Adrenal gland (tissue), 12 donors: ENCODE measurements around the gene SRSF10. TPM values are rescaled to one million over a fixed set of nuclear protein-coding genes. Genes with fewer than 3 reads are reported as not detected.
"Not testable (repeated sequence)": the region's sequence is repeated elsewhere in the genome, so short reads cannot be mapped to it uniquely, and the experiment has no call there.

Experiments
- DNase-seq, 7 donors: peaks; one replicate each; pipeline ENCODE4 v3.0.0-alpha.2; 2019 to 2020
- H3K27ac ChIP-seq, 5 donors: fragments of 200-600 bp; sonication (generic) in 4 of 5; 1 replicate in 3 of 5; 2 replicates in 2 of 5; pipeline versions ENCODE4 v1.5.1 to v1.8.0; 2016 to 2020; ENCODE audit warnings: mild to moderate bottlenecking in 1 of 5
- H3K27me3 ChIP-seq: fragments of 200-600 bp; 2 replicates; pipeline ENCODE4 v1.8.0; 2021
- H3K36me3 ChIP-seq, 2 donors: fragments of 200-600 bp; replicated peaks in 1 of 2; 1 replicate in 1 of 2; 2 replicates in 1 of 2; pipeline versions ENCODE4 v1.5.1 to v1.8.0; 2018 to 2022
- H3K4me1 ChIP-seq, 2 donors: fragments of 200-600 bp; replicated peaks in 1 of 2; 1 replicate in 1 of 2; 2 replicates in 1 of 2; pipeline versions ENCODE4 v1.5.1 to v1.8.0; 2018 to 2021
- H3K4me3 ChIP-seq, 4 donors: fragments of 200-600 bp; sonication (generic) in 3 of 4; one replicate each; pipeline ENCODE4 v1.5.1; 2016 to 2018
- H3K9me3 ChIP-seq, 3 donors: fragments of 200-600 bp; sonication (generic) in 1 of 3; replicated peaks in 1 of 3; 1 replicate in 2 of 3; 2 replicates in 1 of 3; pipeline versions ENCODE4 v1.5.1 to v1.8.0; 2016 to 2021
- CTCF ChIP-seq, 6 experiments: fragments of 450-650 bp in 4 of 6; fragments of 200-600 bp in 2 of 6; sonication (generic) in 1 of 6; IDR thresholded peaks; 1 replicate in 5 of 6; 2 replicates in 1 of 6; pipeline versions ENCODE4 v1.5.1 to v1.8.0; 2016 to 2021; ENCODE audit warnings: antibody characterized with exemption in 6 of 6, mild to moderate bottlenecking in 2 of 6, moderate library complexity in 1 of 6
- POLR2A ChIP-seq, 2 donors: fragments of 450-650 bp; IDR thresholded peaks; one replicate each; pipeline ENCODE4 v1.6.1; 2017; ENCODE audit warnings: antibody characterized with exemption in 2 of 2, mild to moderate bottlenecking in 2 of 2, moderate library complexity in 1 of 2
- WGBS, 4 donors: extraction: QIAGEN DNeasy Blood & Tissue Kit in 2 of 4; methylation state at CpG; one replicate each; pipeline versions ENCODE4 v1.1.5 to v1.1.7; 2013 to 2017; 5-methylcytosine and 5-hydroxymethylcytosine counted together
- intact Hi-C, 2 donors: fragments of 100-400 bp; cut with DNase I; formaldehyde crosslinking; loops; one replicate each; pipeline versions ENCODE4 v1.14.1 to v1.15.0; 2022 to 2023
- polyA plus RNA-seq, 3 donors: library from polyadenylated mRNA; stranded (reverse); fragments of 200-250 nt in 2 of 3; fragments of 350-450 nt in 1 of 3; fragmentation: Illumina TruSeq in 1 of 3; extraction: RNeasy Lipid Tissue Mini Kit (QIAGEN cat#74804) in 1 of 3; gene quantifications; one replicate each; pipeline ENCODE4 v1.2.3, GENCODE V29; 2013 to 2014
- total RNA-seq, 9 donors: library from RNA; depleted of rRNA in 4 of 9; stranded (reverse); fragments of >200 nt in 4 of 9; fragments of 120-200 nt in 1 of 9; fragmentation: NEBNext Ultra II Directional in 1 of 9; extraction: Animal tissue kit (Norgen Biotek cat#: 25700) in 1 of 9; gene quantifications; one replicate each; pipeline versions ENCODE4 v1.1.0 to v1.2.4, GENCODE V29; 2013 to 2023
- donor health status: healthy with polysubstance abuse.
- donor health status: Bipolar disorder and iron deficiency.
- donor health status: DM: yes; HTN: yes; CAD: no.
- donor health status: DM: no; HTN: no; CAD: no.
- donor health status: DM: no; HTN: no; CAD: no.
- donor health status: DM: yes; HTN: yes; CAD: no.

The SRSF10 gene
- total and polyA plus RNA-seq, 12 donors: 65.8 to 190 (median 105) TPM

GRCh38 chr1:24009406-24009805, 29.3 kb upstream of the SRSF10 start:
- TF ChIP-seq CTCF (IDR thresholded peaks at IDR 0.05) (no peak), POLR2A (IDR thresholded peaks at IDR 0.05) (no peak)
- Histone ChIP-seq H3K9me3 (no peaks in the 10 kb centered on the region), H3K36me3 (no peaks in the 10 kb centered on the region), H3K27me3 (no peaks in the 10 kb centered on the region), H3K4me3 (no peak overlapping the region), H3K4me1 (peaks cover 0 to 3% of the 10 kb centered on the region in 2 donors), H3K27ac (no peak overlapping the region)
- intact Hi-C loops: no loop called here
- WGBS, 4 donors: 80 to 100% (median 90%) methylated on average over 1 of the region's 1 CpG
- no peak for DNase-seq

- H3K27me3 ChIP-seq, H3K36me3 ChIP-seq, H3K9me3 ChIP-seq, H3K4me1 ChIP-seq, DNase-seq, H3K27ac ChIP-seq, H3K4me3 ChIP-seq, intact Hi-C loops: not testable (repeated sequence)
- 22 to 56% (median 44%) methylated on average over 2 to 3 of the region's 3 CpGs for WGBS, 4 donors
Measured at GRCh38 chr1:24008574-24009184, 28.6 kb upstream of the SRSF10 start.

- H3K36me3 ChIP-seq: no peaks in the 10 kb centered on the region
- no peaks in the 10 kb centered on the region for H3K9me3 ChIP-seq
- H3K27ac ChIP-seq: no peak overlapping the region
- H3K27me3 ChIP-seq: no peaks in the 10 kb centered on the region
- intact Hi-C loops: no loop called here
- DNase-seq: no peak
- TF ChIP-seq CTCF (IDR thresholded peaks at IDR 0.05) (no peak), POLR2A (IDR thresholded peaks at IDR 0.05) (no peak)
- H3K4me1 ChIP-seq: peaks cover 0 to 3% of the 10 kb centered on the region in 2 donors
- no peak overlapping the region for H3K4me3 ChIP-seq
Measured at GRCh38 chr1:24007079-24007478, 27.0 kb upstream of the SRSF10 start.

- 92 to 100% (median 97%) methylated on average over 3 of the region's 3 CpGs for WGBS, 4 donors
Measured at GRCh38 chr1:24005163-24005562, 25.0 kb upstream of the SRSF10 start.

More at GRCh38 chr1:24005163-24005562, 25.0 kb upstream of the SRSF10 start:
- H3K9me3 ChIP-seq: no peaks in the 10 kb centered on the region
- no peak overlapping the region for H3K4me3 ChIP-seq
- DNase-seq: no peak
- H3K27ac ChIP-seq: no peak overlapping the region
- TF ChIP-seq POLR2A (IDR thresholded peaks at IDR 0.05) (no peak), CTCF (IDR thresholded peaks at IDR 0.05) (no peak)
- peaks cover 0 to 3% of the 10 kb centered on the region in 2 donors for H3K4me1 ChIP-seq
- no peaks in the 10 kb centered on the region for H3K27me3 ChIP-seq
- intact Hi-C loops: no loop called here
- no peaks in the 10 kb centered on the region for H3K36me3 ChIP-seq
